Activated B cell treated with CpG ODN at 0.5 μM for 24 hours (primary cell): ENCODE data around the gene FRMPD2. TPM values are rescaled to one million over a fixed set of nuclear protein-coding genes. Genes with fewer than 3 reads are reported as not detected.

ENCODE experiments used
- ATAC-seq: fragments of 200-7000 bp; cut with Tn5 transposase; one replicate; pipeline ENCODE4 v1.10.0; 2021; ENCODE audit warnings: low read depth, mild to moderate bottlenecking, moderate library complexity
- CTCF ChIA-PET: fragments of 350-600 bp; sonication (Branson Sonifier 250); formaldehyde crosslinking; loops from one replicate; lab custom pipeline; 2021; ENCODE audit warnings: antibody characterized with exemption; lab: Charles Lee
- POLR2A ChIA-PET: fragments of 350-600 bp; sonication (Branson Sonifier 250); formaldehyde crosslinking; loops from one replicate; lab custom pipeline; 2021; ENCODE audit warnings: antibody characterized with exemption; lab: Charles Lee
- DNase-seq: peaks from one replicate; pipeline ENCODE4 v3.0.0; 2022
- H3K27ac Mint-ChIP-seq: one replicate; pipeline ENCODE4 v1.8.0; 2020; ENCODE audit warnings: mixed read lengths
- H3K27me3 Mint-ChIP-seq: one replicate; pipeline ENCODE4 v1.8.0; 2021; ENCODE audit warnings: mixed read lengths
- H3K36me3 Mint-ChIP-seq: one replicate; pipeline ENCODE4 v1.8.0; 2021; ENCODE audit warnings: low read depth, mixed read lengths
- H3K4me1 Mint-ChIP-seq: one replicate; pipeline ENCODE4 v1.8.0; 2021; ENCODE audit warnings: mixed read lengths
- H3K4me3 Mint-ChIP-seq: one replicate; pipeline ENCODE4 v1.8.0; 2020; ENCODE audit warnings: mild to moderate bottlenecking, mixed read lengths
- H3K9me3 Mint-ChIP-seq: one replicate; pipeline ENCODE4 v1.8.0; 2020; ENCODE audit warnings: mixed read lengths
- intact Hi-C: fragments of 100-400 bp; cut with micrococcal nuclease; formaldehyde crosslinking; loops from one replicate; pipeline ENCODE4 v1.15.1; 2024
- total RNA-seq: library from RNA; stranded (reverse); gene quantifications from 2 replicates; pipeline ENCODE4 v1.2.3, GENCODE V29; 2022
- TF ChIP-seq, protein P1 (sequence below): fragments of 200-600 bp; IDR thresholded peaks from one replicate; pipeline ENCODE4 v1.8.0; 2022; ENCODE audit warnings: antibody characterized with exemption, mild to moderate bottlenecking

Gene FRMPD2
- total RNA-seq, 1 donor from 2014 or later = not detected

DNA sequence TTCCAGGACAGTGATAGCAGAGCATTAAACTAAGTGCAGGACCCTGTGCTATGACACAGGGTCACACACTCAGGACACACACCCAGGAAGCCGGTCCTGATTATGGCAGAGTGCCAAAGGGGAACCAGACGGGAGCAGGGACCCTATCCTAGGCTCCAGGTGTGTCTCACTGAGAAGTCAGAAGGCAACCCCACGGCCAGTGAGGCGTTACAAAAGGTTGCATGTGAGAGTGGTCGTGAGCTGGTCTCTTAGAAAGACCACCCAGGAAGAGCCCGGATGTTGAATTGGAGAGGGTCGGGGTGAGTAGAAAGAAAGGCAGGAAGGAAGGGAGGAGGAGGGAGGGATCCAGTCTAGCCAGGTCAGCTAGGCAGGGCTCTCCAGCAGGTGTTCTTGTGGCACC lies 31.0 kb downstream of the FRMPD2 start:
- DNase-seq (no peak), ATAC-seq (no peak)
- TF ChIP-seq, protein P1, sequence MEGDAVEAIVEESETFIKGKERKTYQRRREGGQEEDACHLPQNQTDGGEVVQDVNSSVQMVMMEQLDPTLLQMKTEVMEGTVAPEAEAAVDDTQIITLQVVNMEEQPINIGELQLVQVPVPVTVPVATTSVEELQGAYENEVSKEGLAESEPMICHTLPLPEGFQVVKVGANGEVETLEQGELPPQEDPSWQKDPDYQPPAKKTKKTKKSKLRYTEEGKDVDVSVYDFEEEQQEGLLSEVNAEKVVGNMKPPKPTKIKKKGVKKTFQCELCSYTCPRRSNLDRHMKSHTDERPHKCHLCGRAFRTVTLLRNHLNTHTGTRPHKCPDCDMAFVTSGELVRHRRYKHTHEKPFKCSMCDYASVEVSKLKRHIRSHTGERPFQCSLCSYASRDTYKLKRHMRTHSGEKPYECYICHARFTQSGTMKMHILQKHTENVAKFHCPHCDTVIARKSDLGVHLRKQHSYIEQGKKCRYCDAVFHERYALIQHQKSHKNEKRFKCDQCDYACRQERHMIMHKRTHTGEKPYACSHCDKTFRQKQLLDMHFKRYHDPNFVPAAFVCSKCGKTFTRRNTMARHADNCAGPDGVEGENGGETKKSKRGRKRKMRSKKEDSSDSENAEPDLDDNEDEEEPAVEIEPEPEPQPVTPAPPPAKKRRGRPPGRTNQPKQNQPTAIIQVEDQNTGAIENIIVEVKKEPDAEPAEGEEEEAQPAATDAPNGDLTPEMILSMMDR = no peak
- H3K27ac Mint-ChIP-seq = no peak overlapping the region
- intact Hi-C loops = no loop called here
- H3K9me3 Mint-ChIP-seq = no peaks in the 10 kb centered on the region
- POLR2A ChIA-PET = no interaction called here
- no peak overlapping the region for H3K4me3 Mint-ChIP-seq
- H3K27me3 Mint-ChIP-seq = peaks cover 5% of the 10 kb centered on the region
- H3K4me1 Mint-ChIP-seq = no peaks in the 10 kb centered on the region
- no peaks in the 10 kb centered on the region for H3K36me3 Mint-ChIP-seq
- CTCF ChIA-PET = no interaction called here

DNA sequence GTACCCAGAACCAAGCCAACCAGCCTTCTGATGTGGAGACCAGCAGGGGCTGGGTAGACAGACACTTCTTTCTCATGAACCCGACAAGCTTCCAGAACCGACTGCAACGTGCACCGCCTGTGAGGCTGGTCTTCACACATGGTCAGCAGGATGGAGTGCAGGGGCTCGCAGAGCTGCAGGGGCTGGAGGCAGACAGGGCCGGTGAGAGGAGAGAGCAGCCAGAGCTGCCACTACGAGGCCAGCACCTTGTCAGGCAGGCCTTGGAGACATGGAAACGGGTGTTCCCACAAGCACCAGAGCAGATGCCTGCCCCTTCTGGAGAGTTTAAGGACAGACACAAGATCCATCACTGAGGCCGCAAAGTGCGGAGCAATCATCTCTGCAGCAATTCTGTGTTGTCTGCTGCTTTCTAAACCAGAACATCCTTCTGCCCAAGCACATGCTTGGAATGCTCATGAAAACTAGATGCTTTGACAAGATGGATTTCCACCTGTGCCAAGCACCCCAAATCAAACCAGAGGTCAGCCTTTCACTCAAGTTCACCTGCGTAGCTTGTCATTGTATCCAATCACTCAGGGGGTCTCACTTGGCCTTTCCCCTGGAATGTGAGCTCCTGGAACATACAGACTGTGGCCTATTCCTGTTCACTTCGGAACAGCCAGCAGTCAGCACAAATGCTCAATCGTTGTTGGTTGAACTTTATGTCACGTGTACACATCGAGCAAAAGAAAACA lies 32.2 kb downstream of the FRMPD2 start:
- ATAC-seq = no peak
- ChIA-PET POLR2A (no interaction called here), CTCF (no interaction called here)
- TF ChIP-seq, protein P1 = no peak
- Mint-ChIP-seq H3K9me3 (no peaks in the 10 kb centered on the region), H3K4me1 (no peaks in the 10 kb centered on the region), H3K27ac (no peak overlapping the region), H3K27me3 (peaks cover 7% of the 10 kb centered on the region), H3K36me3 (no peaks in the 10 kb centered on the region), H3K4me3 (no peak overlapping the region)
- no peak for DNase-seq
- intact Hi-C loops = no loop called here

DNA sequence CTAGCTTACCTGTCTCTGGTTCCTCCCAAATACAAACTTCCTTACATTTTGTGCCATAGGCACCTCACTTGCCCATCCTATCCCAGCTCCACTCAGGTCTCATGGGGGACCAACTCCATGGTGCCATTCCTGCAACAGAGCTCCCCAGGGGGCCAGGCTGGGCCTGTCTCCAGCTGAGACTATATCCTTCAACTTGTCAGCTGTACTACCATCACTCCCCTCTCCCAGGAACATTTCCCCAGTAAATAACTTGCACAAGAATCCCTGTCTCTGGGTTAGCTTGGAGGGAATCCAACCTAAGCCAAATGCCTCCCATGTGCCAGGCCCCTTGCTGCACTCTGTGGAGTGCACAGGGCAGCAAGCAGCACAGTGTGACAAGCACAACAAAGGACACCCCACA lies 33.2 kb downstream of the FRMPD2 start:
- Mint-ChIP-seq H3K27me3 (peaks cover 7% of the 10 kb centered on the region), H3K4me3 (no peak overlapping the region), H3K9me3 (no peaks in the 10 kb centered on the region), H3K36me3 (no peaks in the 10 kb centered on the region), H3K27ac (no peak overlapping the region), H3K4me1 (no peaks in the 10 kb centered on the region)
- intact Hi-C loops = no loop called here
- CTCF ChIA-PET = no interaction called here
- POLR2A ChIA-PET = no interaction called here
- no peak for DNase-seq
- TF ChIP-seq, protein P1 = no peak
- no peak for ATAC-seq

DNA sequence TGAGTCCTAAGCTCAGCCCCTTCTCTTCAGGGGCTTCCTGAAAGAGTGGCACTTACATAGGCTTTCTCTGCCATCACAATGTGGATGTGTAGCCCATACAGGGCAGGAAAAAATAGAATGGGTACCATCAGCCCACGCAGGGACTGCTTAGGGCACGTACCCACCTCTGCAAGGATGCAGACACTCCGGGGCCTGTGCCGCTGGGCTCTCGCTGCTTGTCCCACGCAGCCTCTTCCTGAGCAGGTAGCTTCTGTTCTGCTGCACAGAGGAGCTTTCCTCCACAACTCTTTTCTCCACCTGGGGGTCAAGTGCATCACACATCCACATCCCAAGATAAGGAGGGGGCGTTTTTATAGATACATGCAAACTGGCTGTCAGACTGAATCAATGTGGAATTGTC lies 34.3 kb downstream of the FRMPD2 start:
- Mint-ChIP-seq H3K4me3 (no peak overlapping the region), H3K9me3 (no peaks in the 10 kb centered on the region), H3K36me3 (no peaks in the 10 kb centered on the region), H3K4me1 (no peaks in the 10 kb centered on the region), H3K27me3 (peaks cover 13% of the 10 kb centered on the region), H3K27ac (no peak overlapping the region)
- POLR2A ChIA-PET = no interaction called here
- TF ChIP-seq, protein P1 = no peak
- CTCF ChIA-PET = no interaction called here
- DNase-seq = no peak
- no peak for ATAC-seq
- intact Hi-C loops = no loop called here

DNA sequence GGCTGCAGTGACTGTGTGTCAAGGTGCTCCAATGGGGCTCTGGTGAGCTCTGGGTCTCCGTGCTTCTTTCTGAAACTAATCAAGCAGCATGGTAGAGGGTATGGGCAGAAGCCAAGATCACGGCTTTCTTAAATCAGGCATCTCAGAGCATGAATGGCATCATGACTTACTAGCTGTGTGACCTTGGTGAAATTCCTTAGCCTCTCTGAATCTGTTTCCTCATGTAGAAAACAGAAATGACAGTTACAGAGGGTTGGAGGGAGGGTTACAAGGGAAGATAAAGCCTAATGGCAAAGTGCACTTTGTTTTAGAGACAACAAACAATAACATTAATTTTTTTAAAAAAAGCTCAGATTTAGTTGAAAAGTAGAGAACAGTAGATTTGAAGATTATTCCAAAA lies 34.9 kb downstream of the FRMPD2 start:
- Mint-ChIP-seq H3K27me3 (peaks cover 13% of the 10 kb centered on the region), H3K4me3 (no peak overlapping the region), H3K9me3 (no peaks in the 10 kb centered on the region), H3K27ac (no peak overlapping the region), H3K4me1 (no peaks in the 10 kb centered on the region), H3K36me3 (no peaks in the 10 kb centered on the region)
- POLR2A ChIA-PET = no interaction called here
- TF ChIP-seq, protein P1 = no peak
- intact Hi-C loops = no loop called here
- no peak for ATAC-seq
- no peak for DNase-seq
- CTCF ChIA-PET = no interaction called here
